CD14-positive monocyte (primary cell): ENCODE measurements around the gene CCDC66. TPM values are rescaled to one million over a fixed set of nuclear protein-coding genes. Genes with fewer than 3 reads are reported as not detected.
"Not testable (repeated sequence)": the region's sequence is repeated elsewhere in the genome, so short reads cannot be mapped to it uniquely, and the experiment has no call there.

Experiments
- DNase-seq, 3 donors: peaks; one replicate each; pipeline ENCODE4 v3.0.0-alpha.2; 2011 to 2022
- H2AFZ ChIP-seq: 2 replicates; pipeline ENCODE4 v1.6.0; 2012; ENCODE audit warnings: mild to moderate bottlenecking, low read depth, low read length, inconsistent platforms; ENCODE audit not compliant: insufficient read depth, poor library complexity, severe bottlenecking
- H3K27ac ChIP-seq, 2 donors: 1 replicate in 1 of 2; 2 replicates in 1 of 2; pipeline ENCODE4 v1.5.1; 2012 to 2013; ENCODE audit warnings: low read length in 2 of 2, control low read depth in 1 of 2, inconsistent platforms in 1 of 2, low read depth in 1 of 2, mild to moderate bottlenecking in 1 of 2
- H3K27me3 ChIP-seq, 2 donors: one replicate each; pipeline versions ENCODE4 v1.6.0 to v1.6.1; 2011 to 2013; ENCODE audit warnings: low read length in 2 of 2; ENCODE audit not compliant: control insufficient read depth in 2 of 2, insufficient read depth in 2 of 2
- H3K36me3 ChIP-seq, 2 donors: replicated peaks in 1 of 2; 1 replicate in 1 of 2; 2 replicates in 1 of 2; pipeline versions ENCODE4 v1.5.1 to v1.6.1; 2012 to 2013; ENCODE audit warnings: low read length in 2 of 2, control low read depth in 1 of 2, inconsistent platforms in 1 of 2, mild to moderate bottlenecking in 1 of 2; ENCODE audit not compliant: insufficient read depth in 2 of 2, control insufficient read depth in 1 of 2
- H3K4me1 ChIP-seq, 2 donors: 1 replicate in 1 of 2; 2 replicates in 1 of 2; pipeline versions ENCODE4 v1.5.1 to v1.6.1; 2012 to 2013; ENCODE audit warnings: low read length in 2 of 2, control low read depth in 1 of 2, inconsistent platforms in 1 of 2, mild to moderate bottlenecking in 1 of 2, moderate library complexity in 1 of 2; ENCODE audit not compliant: insufficient read depth in 2 of 2, control insufficient read depth in 1 of 2
- H3K4me2 ChIP-seq: replicated peaks from 2 replicates; pipeline ENCODE3; 2012; ENCODE audit warnings: low read length, moderate library complexity, mild to moderate bottlenecking; ENCODE audit not compliant: poor library complexity, severe bottlenecking; ENCODE audit errors: extremely low read depth
- H3K4me3 ChIP-seq, 3 experiments: fragments of 200-600 bp in 1 of 3; sonication (generic) in 1 of 3; replicated peaks in 1 of 3; 1 replicate in 2 of 3; 2 replicates in 1 of 3; pipeline ENCODE4 v1.5.1; 2011 to 2013; ENCODE audit warnings: low read length in 3 of 3, mild to moderate bottlenecking in 3 of 3, control low read depth in 2 of 3, low read depth in 2 of 3, inconsistent platforms in 1 of 3, moderate library complexity in 1 of 3
- H3K79me2 ChIP-seq: 2 replicates; pipeline ENCODE4 v1.6.0; 2012; ENCODE audit warnings: mild to moderate bottlenecking, control low read depth, inconsistent platforms, low read length, moderate library complexity; ENCODE audit not compliant: insufficient read depth
- H3K9ac ChIP-seq: 2 replicates; pipeline ENCODE4 v1.6.0; 2017; ENCODE audit warnings: low read length, mild to moderate bottlenecking; ENCODE audit not compliant: insufficient read depth, poor library complexity, severe bottlenecking
- H3K9me3 ChIP-seq, 2 donors: replicated peaks in 1 of 2; 1 replicate in 1 of 2; 2 replicates in 1 of 2; pipeline versions ENCODE4 v1.5.1 to v1.6.1; 2012 to 2013; ENCODE audit warnings: low read length in 2 of 2, control low read depth in 1 of 2; ENCODE audit not compliant: control insufficient read depth in 1 of 2, insufficient read depth in 1 of 2
- H4K20me1 ChIP-seq: 2 replicates; pipeline ENCODE4 v1.6.0; 2012; ENCODE audit warnings: mild to moderate bottlenecking, low read length, control low read depth, moderate library complexity; ENCODE audit not compliant: insufficient read depth
- H3K27ac Mint-ChIP-seq, 7 donors: one replicate each; pipeline ENCODE4 v1.8.0; 2020; ENCODE audit warnings: mild to moderate bottlenecking in 7 of 7, mixed read lengths in 7 of 7, moderate library complexity in 6 of 7, inconsistent platforms in 2 of 7
- H3K27me3 Mint-ChIP-seq, 3 donors: one replicate each; pipeline ENCODE4 v1.8.0; 2021 to 2022; ENCODE audit warnings: low read depth in 3 of 3, mild to moderate bottlenecking in 3 of 3, mixed read lengths in 3 of 3, moderate library complexity in 3 of 3, inconsistent platforms in 1 of 3
- H3K36me3 Mint-ChIP-seq, 2 donors: one replicate each; pipeline ENCODE4 v1.8.0; 2020; ENCODE audit warnings: mixed read lengths in 2 of 2, inconsistent platforms in 1 of 2, mild to moderate bottlenecking in 1 of 2
- H3K4me1 Mint-ChIP-seq: one replicate; pipeline ENCODE4 v1.8.0; 2020; ENCODE audit warnings: mild to moderate bottlenecking, mixed read lengths
- H3K4me3 Mint-ChIP-seq, 2 donors: one replicate each; pipeline ENCODE4 v1.8.0; 2020; ENCODE audit warnings: mild to moderate bottlenecking in 2 of 2, mixed read lengths in 2 of 2, moderate library complexity in 1 of 2
- H3K9me3 Mint-ChIP-seq, 7 donors: one replicate each; pipeline ENCODE4 v1.8.0; 2020 to 2022; ENCODE audit warnings: mixed read lengths in 7 of 7, mild to moderate bottlenecking in 6 of 7, moderate library complexity in 6 of 7, inconsistent platforms in 2 of 7
- CTCF ChIP-seq: fragments of 200-600 bp; IDR thresholded peaks from one replicate; pipeline ENCODE4 v1.8.0; 2022; ENCODE audit warnings: antibody characterized with exemption, mild to moderate bottlenecking
- WGBS: methylation state at CpG from one replicate; pipeline ENCODE4 v1.1.5; 2013; ENCODE audit warnings: missing lambda C conversion rate; ENCODE audit not compliant: insufficient coverage; 5-methylcytosine and 5-hydroxymethylcytosine counted together
- intact Hi-C, 2 donors: fragments of 100-400 bp; cut with micrococcal nuclease; formaldehyde crosslinking; loops; one replicate each; pipeline versions ENCODE4 v1.15.0 to v1.15.1; 2023
- polyA plus RNA-seq, 3 donors: library from polyadenylated mRNA; depleted of rRNA in 1 of 3; unstranded in 2 of 3; stranded (reverse) in 1 of 3; fragments of 300-500 nt in 2 of 3; fragments of >200 nt in 1 of 3; fragmentation: Illumina TruSeq in 2 of 3; gene quantifications; 1 replicate in 2 of 3; 2 replicates in 1 of 3; pipeline ENCODE4 v1.2.3, GENCODE V29; 2012 to 2021

Gene CCDC66
- polyA plus RNA-seq, 3 donors, result 4.4 to 6.8 (median 4.7) TPM

GRCh38 chr3:56584275-56584674 is 27.3 kb downstream of the CCDC66 start:
- WGBS, result 93% methylated on average over 11 of the region's 28 CpGs
- H3K27me3 Mint-ChIP-seq, H3K27ac Mint-ChIP-seq, H3K27me3 ChIP-seq, H3K4me1 ChIP-seq, H3K4me3 Mint-ChIP-seq, H3K4me2 ChIP-seq, H3K4me1 Mint-ChIP-seq, H3K9ac ChIP-seq, H3K4me3 ChIP-seq, H4K20me1 ChIP-seq, H3K27ac ChIP-seq, H3K79me2 ChIP-seq, DNase-seq, H2AFZ ChIP-seq, intact Hi-C loops: not testable (repeated sequence)
- peaks cover 0 to 12% of the 10 kb centered on the region in 2 donors for H3K9me3 ChIP-seq
- H3K36me3 ChIP-seq, result peaks cover 3 to 18% of the 10 kb centered on the region in 2 donors
- H3K9me3 Mint-ChIP-seq, result peaks cover 12 to 25% (median 18%) of the 10 kb centered on the region in 7 donors
- H3K36me3 Mint-ChIP-seq, result peaks cover 37 to 52% of the 10 kb centered on the region in 2 donors

- Histone ChIP-seq H3K4me3 (no peak overlapping the region), H3K27me3 (no peaks in the 10 kb centered on the region), H3K79me2 (no peaks in the 10 kb centered on the region), H3K9ac (no peak overlapping the region), H3K36me3 (peaks cover 2 to 26% of the 10 kb centered on the region in 2 donors), H3K9me3 (no peaks in the 10 kb centered on the region), H4K20me1 (no peaks in the 10 kb centered on the region), H3K4me1 (peaks cover 10 to 16% of the 10 kb centered on the region in 2 donors), H3K4me2 (no peak overlapping the region), H3K27ac (peak overlapping the region in 1 of 2 donors; percentile 65), H2AFZ (no peak overlapping the region)
- Mint-ChIP-seq H3K4me1 (peaks cover 24% of the 10 kb centered on the region), H3K27me3 (peaks cover 0 to 1% (median 0%) of the 10 kb centered on the region in 3 donors), H3K27ac (peak overlapping the region in 6 of 7 donors; percentile 34 to 72 (median 63)), H3K4me3 (no peak overlapping the region), H3K36me3 (peaks cover 19 to 21% of the 10 kb centered on the region in 2 donors), H3K9me3 (no peaks in the 10 kb centered on the region)
- no CpG with 5 or more reads among the region's 1 CpG for WGBS
- no peak for TF ChIP-seq CTCF
- no peak for DNase-seq
- intact Hi-C loops, result no loop called here
Observed at GRCh38 chr3:56590814-56591213, 33.8 kb downstream of the CCDC66 start.
